Immature natural killer cell (primary cell): Measurements from ENCODE around the gene MRC1. TPM values are rescaled to one million over a fixed set of nuclear protein-coding genes. Genes with fewer than 3 reads are reported as not detected.

Experiments used
- DNase-seq, 3 donors: peaks; one replicate each; pipeline ENCODE4 v3.0.0; 2022; ENCODE audit warnings: mixed read lengths in 1 of 3
- H3K27ac Mint-ChIP-seq, 6 donors: one replicate each; pipeline ENCODE4 v1.8.0; 2020; ENCODE audit warnings: mixed read lengths in 6 of 6, mild to moderate bottlenecking in 5 of 6, inconsistent platforms in 4 of 6, moderate library complexity in 3 of 6
- H3K27me3 Mint-ChIP-seq, 3 donors: one replicate each; pipeline ENCODE4 v1.8.0; 2020 to 2021; ENCODE audit warnings: low read depth in 3 of 3, mild to moderate bottlenecking in 3 of 3, mixed read lengths in 3 of 3, moderate library complexity in 3 of 3, inconsistent platforms in 1 of 3
- H3K36me3 Mint-ChIP-seq, 3 donors: one replicate each; pipeline ENCODE4 v1.8.0; 2020; ENCODE audit warnings: mixed read lengths in 3 of 3, inconsistent platforms in 2 of 3, mild to moderate bottlenecking in 2 of 3
- H3K4me1 Mint-ChIP-seq, 2 donors: one replicate each; pipeline ENCODE4 v1.8.0; 2020; ENCODE audit warnings: inconsistent platforms in 2 of 2, mild to moderate bottlenecking in 2 of 2, mixed read lengths in 2 of 2, moderate library complexity in 1 of 2
- H3K4me3 Mint-ChIP-seq, 5 donors: one replicate each; pipeline ENCODE4 v1.8.0; 2020; ENCODE audit warnings: mild to moderate bottlenecking in 5 of 5, mixed read lengths in 5 of 5, inconsistent platforms in 3 of 5, moderate library complexity in 3 of 5
- H3K9me3 Mint-ChIP-seq, 6 donors: one replicate each; pipeline ENCODE4 v1.8.0; 2020; ENCODE audit warnings: mild to moderate bottlenecking in 6 of 6, mixed read lengths in 6 of 6, inconsistent platforms in 4 of 6, moderate library complexity in 3 of 6
- polyA plus RNA-seq, 3 donors: library from polyadenylated mRNA; unstranded; fragments of 300-500 nt; fragmentation: Illumina TruSeq; gene quantifications; one replicate each; pipeline ENCODE4 v1.2.3, GENCODE V29; 2021

MRC1 gene
- polyA plus RNA-seq, 3 donors from 2014 or later: not detected

DNA sequence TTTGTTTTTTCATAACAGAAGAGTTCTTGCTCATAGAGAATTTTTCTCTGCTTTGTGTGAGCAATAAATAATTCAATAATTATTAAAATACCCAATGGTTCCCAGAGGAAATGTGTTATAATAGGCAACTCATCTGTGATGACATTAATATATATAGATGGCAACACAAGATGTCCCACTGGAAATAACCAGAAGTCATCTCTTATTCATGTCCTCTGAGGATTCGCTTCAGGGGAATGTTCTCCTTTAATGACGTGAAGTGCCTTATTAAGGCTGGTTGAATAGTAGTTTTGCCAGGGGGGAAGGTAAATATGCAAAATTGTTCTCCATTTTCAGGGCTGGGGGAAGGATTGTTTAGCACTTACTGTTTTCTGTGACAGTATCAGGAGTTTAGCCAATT is 145.7 kb downstream of the MRC1 start:
- Mint-ChIP-seq H3K27me3 (peaks cover 0 to 10% (median 5%) of the 10 kb centered on the region in 3 donors), H3K27ac (no peak overlapping the region), H3K4me3 (no peak overlapping the region), H3K36me3 (no peaks in the 10 kb centered on the region), H3K4me1 (no peaks in the 10 kb centered on the region), H3K9me3 (peaks cover 0 to under 1% (median 0%) of the 10 kb centered on the region in 6 donors)
- no peak for DNase-seq

DNA sequence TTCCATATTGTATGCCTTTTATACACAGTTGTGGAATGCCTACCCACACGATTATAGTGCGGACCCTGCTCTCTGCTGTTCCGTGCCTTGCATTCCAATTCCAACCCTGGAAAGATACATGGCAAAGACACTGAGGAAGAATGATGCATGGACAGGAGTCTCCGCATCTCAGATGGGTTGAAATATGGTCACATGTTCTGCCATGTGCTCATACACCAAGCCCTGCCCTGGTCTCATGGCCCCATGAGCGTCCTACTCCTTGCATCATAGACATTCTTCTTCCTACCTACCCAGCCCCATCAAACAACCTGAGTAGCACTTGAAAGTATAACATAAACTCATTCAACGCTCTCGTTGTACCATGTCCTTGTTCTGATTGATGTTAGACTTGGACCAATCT is 148.9 kb downstream of the MRC1 start:
- H3K4me3 Mint-ChIP-seq: no peak overlapping the region

GRCh38 chr10:17959870-17960269 is 150.7 kb downstream of the MRC1 start:
- peaks cover 0 to 3% (median 0%) of the 10 kb centered on the region in 6 donors for H3K9me3 Mint-ChIP-seq
- H3K4me3 Mint-ChIP-seq: no peak overlapping the region
- H3K27ac Mint-ChIP-seq: no peak overlapping the region
- no peaks in the 10 kb centered on the region for H3K36me3 Mint-ChIP-seq
- no peaks in the 10 kb centered on the region for H3K4me1 Mint-ChIP-seq
- no peak for DNase-seq
- peaks cover 2 to 11% (median 2%) of the 10 kb centered on the region in 3 donors for H3K27me3 Mint-ChIP-seq

More for the DNA sequence above, 148.9 kb downstream of the MRC1 start:
- peaks cover 2 to 11% (median 5%) of the 10 kb centered on the region in 3 donors for H3K27me3 Mint-ChIP-seq
- no peaks in the 10 kb centered on the region for H3K36me3 Mint-ChIP-seq
- no peaks in the 10 kb centered on the region for H3K4me1 Mint-ChIP-seq
- no peak for DNase-seq
- peaks cover 0 to 3% (median 0%) of the 10 kb centered on the region in 6 donors for H3K9me3 Mint-ChIP-seq
- H3K27ac Mint-ChIP-seq: no peak overlapping the region

Other genes with a start within 250 kb of the MRC1 start
- 1 to 10 TPM in 2 of 3 donors, under 1 TPM in 1; 0.47 to 5.3 (median 1.9) TPM for gene HACD1, start 192.0 kb upstream of the MRC1 start, polyA plus RNA-seq
- gene STAM, start 165.2 kb upstream of the MRC1 start, polyA plus RNA-seq: 1 to 10 TPM; 7.3 to 10.0 (median 7.9) TPM
- gene TMEM236, start 57.1 kb upstream of the MRC1 start, polyA plus RNA-seq: under 1 TPM in 1 of 3 donors, not detected in 2; 0.07 TPM
- gene SLC39A12, start 142.6 kb downstream of the MRC1 start, polyA plus RNA-seq: not detected